ENCODE measurements around the gene PMM1.
"Not testable (repeated sequence)": the region's sequence is repeated elsewhere in the genome, so short reads cannot be mapped to it uniquely, and the experiment has no call there.

PMM1 gene

DNA sequence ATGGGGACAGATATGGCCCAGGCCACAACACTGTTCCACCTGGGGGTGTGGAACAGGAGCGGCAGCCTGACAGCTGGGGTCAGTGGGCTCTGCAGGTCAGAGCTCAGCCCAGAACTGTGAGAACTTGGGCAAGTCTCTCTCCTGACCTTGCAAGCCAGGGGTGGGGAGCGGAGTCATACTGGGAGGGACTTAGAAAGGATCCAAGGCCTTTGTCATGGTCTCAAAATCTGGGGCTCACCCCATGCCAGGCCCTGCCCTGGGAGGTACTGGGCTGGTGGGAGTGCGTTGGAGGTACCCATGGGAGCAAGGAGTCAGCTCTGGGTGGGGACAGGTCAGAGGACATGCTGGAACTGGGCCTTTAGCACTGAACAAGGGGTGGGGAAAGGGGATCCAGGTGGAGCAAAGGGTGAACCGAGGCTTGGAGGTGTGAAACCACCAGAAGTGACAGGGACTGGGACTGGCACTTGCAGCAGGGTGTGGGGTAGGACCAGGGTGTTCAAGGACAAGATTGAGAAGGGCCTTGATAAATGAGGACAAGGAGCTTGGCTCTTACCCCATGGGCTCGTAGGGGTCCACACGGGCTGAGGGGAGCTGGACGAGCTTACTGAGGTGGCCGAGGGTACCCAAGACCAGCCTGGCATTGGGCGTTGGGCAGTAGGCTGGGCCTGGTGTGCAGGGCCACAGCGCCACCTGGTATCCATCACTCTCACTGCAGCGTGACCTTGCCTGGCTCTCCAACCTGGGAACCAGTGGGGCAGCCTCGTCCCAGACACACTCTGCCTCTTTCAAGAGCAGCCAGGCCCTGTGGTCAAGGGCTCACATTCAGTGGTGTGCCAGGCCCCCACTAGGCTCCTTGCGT lies 7.4 kb upstream of the PMM1 start:
- TF ChIP-seq EZH2phosphoT487 (conservative IDR thresholded peaks at IDR 0.05; ENCODE audit: low read length) = no peak
- TF ChIP-seq, protein P1, sequence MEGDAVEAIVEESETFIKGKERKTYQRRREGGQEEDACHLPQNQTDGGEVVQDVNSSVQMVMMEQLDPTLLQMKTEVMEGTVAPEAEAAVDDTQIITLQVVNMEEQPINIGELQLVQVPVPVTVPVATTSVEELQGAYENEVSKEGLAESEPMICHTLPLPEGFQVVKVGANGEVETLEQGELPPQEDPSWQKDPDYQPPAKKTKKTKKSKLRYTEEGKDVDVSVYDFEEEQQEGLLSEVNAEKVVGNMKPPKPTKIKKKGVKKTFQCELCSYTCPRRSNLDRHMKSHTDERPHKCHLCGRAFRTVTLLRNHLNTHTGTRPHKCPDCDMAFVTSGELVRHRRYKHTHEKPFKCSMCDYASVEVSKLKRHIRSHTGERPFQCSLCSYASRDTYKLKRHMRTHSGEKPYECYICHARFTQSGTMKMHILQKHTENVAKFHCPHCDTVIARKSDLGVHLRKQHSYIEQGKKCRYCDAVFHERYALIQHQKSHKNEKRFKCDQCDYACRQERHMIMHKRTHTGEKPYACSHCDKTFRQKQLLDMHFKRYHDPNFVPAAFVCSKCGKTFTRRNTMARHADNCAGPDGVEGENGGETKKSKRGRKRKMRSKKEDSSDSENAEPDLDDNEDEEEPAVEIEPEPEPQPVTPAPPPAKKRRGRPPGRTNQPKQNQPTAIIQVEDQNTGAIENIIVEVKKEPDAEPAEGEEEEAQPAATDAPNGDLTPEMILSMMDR (IDR thresholded peaks at IDR 0.05; ENCODE audit: insufficient read depth, low read length, poor library complexity, severe bottlenecking) = peak; percentile 29
- Histone ChIP-seq H3K79me2 (ENCODE audit: insufficient read depth, low read length) (no peaks in the 10 kb centered on the region), H4K20me1 (ENCODE audit: low read depth, low read length) (no peaks in the 10 kb centered on the region), H3K9ac (ENCODE audit: low read length) (no peak overlapping the region), H3K9me2 (replicated peaks; ENCODE audit: insufficient read depth, low read length) (no peaks in the 10 kb centered on the region), H3K27me3 (ENCODE audit: low read length) (no peaks in the 10 kb centered on the region), H3F3A (ENCODE audit: insufficient read depth) (peaks cover 9% of the 10 kb centered on the region; the same call in 1 of the 2 replicates), H3K36me3 (ENCODE audit: low read length) (no peaks in the 10 kb centered on the region), H3K27ac (ENCODE audit: low read depth, low read length) (no peak overlapping the region), H2AFZ (ENCODE audit: low read depth, low read length, severe bottlenecking) (no peak overlapping the region), H3K4me2 (ENCODE audit: low read depth, low read length, poor library complexity, severe bottlenecking) (no peak overlapping the region), H3K9me3 (ENCODE audit: insufficient read depth, low read length) (no peaks in the 10 kb centered on the region), H3K4me3 (ENCODE audit: insufficient read depth, low read length, poor library complexity, severe bottlenecking) (no peak overlapping the region)

DNA sequence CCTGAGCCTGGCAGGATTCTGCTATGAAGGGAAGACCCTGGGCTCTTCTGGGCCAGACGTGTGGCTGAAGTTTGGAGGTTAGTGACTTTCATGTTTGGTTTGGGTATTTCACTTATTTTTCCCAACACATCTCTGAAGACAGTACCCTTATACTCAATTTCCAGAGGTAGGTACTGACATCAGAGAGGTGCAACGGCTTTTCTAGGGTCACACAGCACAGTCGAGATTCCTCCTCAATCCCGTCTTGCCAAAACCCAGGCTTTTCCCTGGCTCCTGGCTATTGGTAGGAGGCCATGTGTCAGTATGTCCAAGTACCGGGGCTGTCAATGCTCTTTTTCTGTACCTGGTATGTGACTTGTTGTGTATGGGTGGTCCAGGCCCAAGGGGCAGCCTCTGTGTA lies 6.1 kb upstream of the PMM1 start:
- Histone ChIP-seq H3K4me3 (ENCODE audit: insufficient read depth, low read length, poor library complexity, severe bottlenecking) (no peak overlapping the region), H3K4me2 (ENCODE audit: low read depth, low read length, poor library complexity, severe bottlenecking) (no peak overlapping the region), H4K20me1 (ENCODE audit: low read depth, low read length) (no peaks in the 10 kb centered on the region), H3F3A (ENCODE audit: insufficient read depth) (peaks cover 9% of the 10 kb centered on the region; the same call in 1 of the 2 replicates), H3K27ac (ENCODE audit: low read depth, low read length) (no peak overlapping the region), H2AFZ (ENCODE audit: low read depth, low read length, severe bottlenecking) (no peak overlapping the region), H3K27me3 (ENCODE audit: low read length) (no peaks in the 10 kb centered on the region), H3K9me2 (replicated peaks; ENCODE audit: insufficient read depth, low read length) (no peaks in the 10 kb centered on the region), H3K9ac (ENCODE audit: low read length) (no peak overlapping the region), H3K79me2 (ENCODE audit: insufficient read depth, low read length) (no peaks in the 10 kb centered on the region), H3K36me3 (ENCODE audit: low read length) (no peaks in the 10 kb centered on the region), H3K9me3 (ENCODE audit: insufficient read depth, low read length) (no peaks in the 10 kb centered on the region)
- TF ChIP-seq, protein P1 (IDR thresholded peaks at IDR 0.05; ENCODE audit: insufficient read depth, low read length, poor library complexity, severe bottlenecking) = no peak
- TF ChIP-seq EZH2phosphoT487 (conservative IDR thresholded peaks at IDR 0.05; ENCODE audit: low read length) = no peak

DNA sequence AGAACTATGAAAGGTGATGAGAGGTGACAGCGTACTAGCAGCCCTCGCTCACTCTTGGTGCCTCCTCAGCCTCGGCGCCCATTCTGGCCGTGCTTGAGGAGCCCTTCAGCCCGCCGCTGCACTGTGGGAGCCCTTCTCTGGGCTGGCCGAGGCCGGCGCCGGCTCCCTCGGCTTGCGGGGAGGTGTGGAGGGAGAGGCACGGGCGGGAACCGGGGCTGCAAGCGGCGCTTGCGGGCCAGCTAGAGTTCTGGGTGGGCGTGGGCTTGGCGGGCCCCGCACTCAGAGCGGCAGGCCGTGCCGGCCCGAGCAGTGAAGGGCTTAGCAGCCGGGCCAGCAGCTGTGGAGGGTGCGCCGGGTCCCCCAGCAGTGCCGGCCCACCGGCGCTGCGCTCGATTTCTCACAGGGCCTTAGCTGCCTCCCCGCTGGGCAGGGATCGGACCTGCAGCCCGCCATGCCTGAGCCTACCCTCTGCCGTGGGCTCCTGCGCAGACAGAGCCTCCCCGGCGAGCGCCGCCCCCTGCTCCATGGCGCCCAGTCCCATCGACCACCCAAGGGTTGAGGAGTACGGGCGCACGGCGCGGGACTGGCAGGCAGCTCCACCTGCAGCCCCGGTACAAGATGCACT lies 3.8 kb upstream of the PMM1 start:
- not testable (repeated sequence) for H3K36me3 ChIP-seq (ENCODE audit: low read length); H3K79me2 ChIP-seq (ENCODE audit: insufficient read depth, low read length); H3K4me3 ChIP-seq (ENCODE audit: insufficient read depth, low read length, poor library complexity, severe bottlenecking); H2AFZ ChIP-seq (ENCODE audit: low read depth, low read length, severe bottlenecking); H3K27me3 ChIP-seq (ENCODE audit: low read length); H3K9me2 ChIP-seq (replicated peaks; ENCODE audit: insufficient read depth, low read length); H4K20me1 ChIP-seq (ENCODE audit: low read depth, low read length); H3K27ac ChIP-seq (ENCODE audit: low read depth, low read length); H3F3A ChIP-seq (ENCODE audit: insufficient read depth); H3K9me3 ChIP-seq (ENCODE audit: insufficient read depth, low read length); H3K9ac ChIP-seq (ENCODE audit: low read length); H3K4me2 ChIP-seq (ENCODE audit: low read depth, low read length, poor library complexity, severe bottlenecking)

DNA sequence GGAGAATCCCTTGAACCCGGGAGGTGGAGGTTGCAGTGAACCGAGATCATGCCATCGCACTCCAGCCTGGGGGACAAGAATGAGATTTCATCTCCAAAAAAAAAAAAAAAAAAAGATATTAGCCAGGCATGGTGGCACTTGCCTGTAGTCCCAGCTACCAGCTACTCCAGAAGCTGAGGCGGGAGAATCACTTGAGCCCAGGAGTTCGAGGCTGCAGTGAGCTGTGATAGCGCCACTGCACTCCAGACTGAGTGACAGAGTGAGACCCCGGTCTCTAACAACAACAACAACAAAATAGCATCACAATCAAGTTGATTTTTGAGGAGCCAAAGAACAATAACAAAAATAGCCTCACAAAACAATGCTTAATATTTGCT lies 2.3 kb downstream of the PMM1 start:
- Histone ChIP-seq H3K9me3 (ENCODE audit: insufficient read depth, low read length) (no peaks in the 10 kb centered on the region), H3K9ac (ENCODE audit: low read length) (no peak overlapping the region), H2AFZ (ENCODE audit: low read depth, low read length, severe bottlenecking) (no peak overlapping the region), H3K27ac (ENCODE audit: low read depth, low read length) (no peak overlapping the region), H3K36me3 (ENCODE audit: low read length) (no peaks in the 10 kb centered on the region), H3K79me2 (ENCODE audit: insufficient read depth, low read length) (peaks cover 8% of the 10 kb centered on the region; the same call in 1 of the 2 replicates), H3K4me2 (ENCODE audit: low read depth, low read length, poor library complexity, severe bottlenecking) (no peak overlapping the region), H4K20me1 (ENCODE audit: low read depth, low read length) (no peaks in the 10 kb centered on the region), H3F3A (ENCODE audit: insufficient read depth) (no peaks in the 10 kb centered on the region), H3K4me3 (ENCODE audit: insufficient read depth, low read length, poor library complexity, severe bottlenecking) (no peak overlapping the region), H3K27me3 (ENCODE audit: low read length) (no peaks in the 10 kb centered on the region), H3K9me2 (replicated peaks; ENCODE audit: insufficient read depth, low read length) (no peaks in the 10 kb centered on the region)
- TF ChIP-seq, protein P1 (IDR thresholded peaks at IDR 0.05; ENCODE audit: insufficient read depth, low read length, poor library complexity, severe bottlenecking) = no peak
- TF ChIP-seq EZH2phosphoT487 (conservative IDR thresholded peaks at IDR 0.05; ENCODE audit: low read length) = no peak

All from SU-DHL-6 (cell line).